ENCODE data around the gene LHCGR.

Gene LHCGR

DNA sequence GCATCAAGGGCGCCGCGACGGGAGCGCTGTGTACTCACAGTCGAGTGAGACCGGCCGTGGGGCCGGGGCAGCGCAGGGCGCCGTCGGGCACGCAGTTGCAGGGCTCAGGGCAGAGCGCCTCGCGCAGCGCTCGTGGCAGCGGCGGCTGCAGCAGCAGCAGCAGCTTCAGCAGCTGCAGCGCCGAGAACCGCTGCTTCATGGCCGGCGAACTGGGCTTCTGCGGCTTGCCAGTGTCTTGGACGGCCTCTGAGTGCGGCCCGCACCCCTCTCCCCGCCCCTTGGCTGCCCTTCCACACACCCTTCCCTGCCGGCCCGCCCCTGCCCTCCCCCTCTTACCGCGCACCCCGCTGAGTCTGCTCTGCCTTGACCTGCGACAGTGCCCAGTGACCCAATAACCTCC is at the start of gene LHCGR:
TSS of gene LHCGR (minus strand) at position 252 of the 400 bp plus-strand sequence. CDS start at position 199, 53 bp downstream.
- DNase-seq = no peak

- DNase-seq = no peak
Measured at GRCh38 chr2:48799601-48800000, 44.1 kb upstream of the LHCGR start.

GRCh38 chr2:48795065-48795464 is 39.5 kb upstream of the LHCGR start:
- no peak for DNase-seq

DNA sequence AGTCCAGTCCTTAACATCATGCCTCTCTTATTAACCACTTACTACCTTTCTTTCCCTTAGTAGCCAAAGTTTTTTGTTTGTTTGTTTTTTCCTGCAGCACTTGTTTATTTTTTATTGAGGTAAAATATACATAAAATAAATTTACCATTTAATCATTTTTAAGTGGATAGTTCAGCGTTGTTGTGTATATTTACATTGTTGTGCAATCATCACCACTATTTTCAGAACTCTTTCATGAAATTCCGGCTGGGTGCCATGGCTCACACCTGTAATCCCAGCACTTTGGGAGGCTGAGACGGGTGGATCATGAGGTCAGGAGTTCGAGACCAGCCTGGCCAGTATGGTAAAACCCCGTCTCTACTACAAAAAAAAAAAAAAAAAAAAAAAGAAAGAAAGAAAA is 38.1 kb upstream of the LHCGR start:
- DNase-seq = no peak

GRCh38 chr2:48792030-48792429 is 36.5 kb upstream of the LHCGR start:
- no peak for DNase-seq

DNA sequence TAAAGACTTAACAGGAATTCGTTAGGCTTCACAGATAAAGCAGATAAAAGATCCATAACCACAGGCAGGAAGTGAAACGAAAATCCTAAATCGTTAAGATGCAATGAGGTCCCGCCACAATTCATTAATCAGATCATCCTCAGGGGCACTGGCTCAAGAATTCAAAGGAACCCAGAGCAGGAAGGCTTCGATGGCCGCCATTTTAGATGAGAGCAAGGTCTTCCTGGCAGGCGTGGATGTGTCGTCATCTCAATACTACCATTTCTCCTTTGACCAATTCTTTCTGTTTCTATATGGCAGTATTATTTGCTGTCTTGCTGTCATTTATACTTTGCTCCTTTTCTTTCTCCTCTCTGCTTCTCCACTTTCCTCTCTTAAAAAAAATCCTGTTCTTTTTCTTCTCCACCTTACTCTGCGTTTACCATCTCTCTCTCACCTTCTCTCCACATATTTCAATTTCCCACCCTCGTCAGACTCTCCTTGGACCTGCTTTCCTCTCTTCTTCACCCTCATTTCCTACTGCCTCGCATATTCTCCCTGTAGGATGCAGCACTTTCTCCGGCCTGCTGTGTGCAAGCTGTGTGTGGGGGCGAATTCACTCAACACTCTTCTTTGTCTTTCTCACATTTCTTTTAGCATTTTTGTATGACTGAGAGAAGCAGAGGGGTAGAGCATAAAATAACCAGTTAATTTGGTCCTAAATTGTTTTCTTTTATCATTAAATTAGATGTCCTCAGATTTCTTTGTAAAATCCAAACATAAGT is 35.1 kb upstream of the LHCGR start:
- no peak for DNase-seq

GRCh38 chr2:48787580-48787979 is 32.1 kb upstream of the LHCGR start:
- DNase-seq = no peak

GRCh38 chr2:48781366-48781765 is 25.8 kb upstream of the LHCGR start:
- DNase-seq = no peak

GRCh38 chr2:48779019-48779716 is 23.6 kb upstream of the LHCGR start:
- DNase-seq = no peak

DNA sequence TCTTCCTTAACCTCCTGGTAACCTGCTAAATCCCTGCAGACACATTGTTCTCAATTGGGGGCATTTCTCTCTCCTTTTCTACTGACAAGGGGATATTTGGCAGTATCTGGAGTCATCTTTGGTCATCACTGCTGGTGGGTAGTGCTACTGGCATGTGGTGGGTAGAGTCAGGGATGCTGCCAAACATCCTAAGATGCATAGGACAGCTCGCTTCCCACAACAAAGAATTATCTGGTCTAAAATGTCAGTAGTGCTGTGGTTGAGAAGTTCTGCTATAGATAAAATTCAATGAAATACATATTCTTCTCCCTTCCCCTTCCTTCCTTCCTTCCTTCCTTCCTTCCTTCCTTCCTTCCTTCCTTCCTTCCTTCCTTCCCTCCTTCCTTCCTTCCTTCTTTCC is 18.7 kb upstream of the LHCGR start:
- DNase-seq = no peak

DNA sequence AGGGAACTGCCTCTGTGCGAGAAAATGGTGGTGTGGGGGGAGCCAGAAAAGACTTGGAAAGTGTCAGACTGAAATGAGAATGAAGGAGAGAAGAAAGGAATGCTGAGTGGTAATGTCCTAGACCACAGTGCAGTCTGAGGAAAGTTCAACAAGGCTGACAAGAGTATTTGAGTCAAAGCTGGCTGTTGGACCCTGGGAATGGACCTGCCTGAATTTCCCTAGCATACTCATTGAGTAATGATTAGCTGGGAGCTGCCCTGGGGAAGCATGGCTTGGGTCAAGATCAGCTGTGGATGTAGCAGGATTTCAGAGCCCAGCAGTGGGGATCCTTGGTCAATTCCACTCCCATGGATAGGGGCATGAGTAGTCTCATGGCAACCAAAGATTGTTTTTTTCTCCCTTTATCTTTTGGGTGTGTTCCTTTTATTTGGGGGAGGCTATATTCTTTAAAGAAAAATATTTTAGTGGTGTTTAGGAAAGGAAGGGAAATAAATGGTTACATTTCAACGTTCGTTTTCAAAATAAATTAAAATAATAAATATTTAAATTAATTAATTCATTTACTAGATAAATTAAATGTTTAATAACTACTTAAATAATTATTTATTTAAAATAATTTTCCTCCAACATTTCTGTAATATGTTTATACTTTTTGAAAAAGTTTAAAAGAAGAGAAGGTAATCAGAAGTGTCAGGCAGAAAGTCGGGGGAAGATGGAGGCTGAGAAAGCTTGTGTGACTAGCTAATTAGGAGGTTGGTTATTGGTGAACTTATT is 15.9 kb upstream of the LHCGR start:
- DNase-seq = no peak

DNA sequence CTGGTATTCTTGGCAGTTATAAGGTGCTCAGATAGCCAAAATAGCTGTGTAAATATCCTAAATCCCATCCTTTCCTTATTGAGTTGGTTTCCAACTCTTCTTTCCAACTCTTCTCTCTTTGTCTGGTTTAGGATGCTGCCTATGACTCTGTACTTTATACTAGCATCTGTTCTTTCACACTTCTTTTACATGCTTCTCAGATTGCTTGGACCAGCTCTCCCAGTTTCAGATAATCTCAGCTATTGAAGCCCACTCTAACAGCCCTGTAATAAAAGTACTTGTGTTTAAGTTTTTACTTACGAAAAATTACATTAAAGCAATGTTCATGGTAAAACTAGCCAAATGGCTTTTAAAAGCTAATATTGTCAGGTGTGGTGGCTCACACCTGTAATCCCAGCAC is 14.7 kb upstream of the LHCGR start:
- DNase-seq = no peak

DNA sequence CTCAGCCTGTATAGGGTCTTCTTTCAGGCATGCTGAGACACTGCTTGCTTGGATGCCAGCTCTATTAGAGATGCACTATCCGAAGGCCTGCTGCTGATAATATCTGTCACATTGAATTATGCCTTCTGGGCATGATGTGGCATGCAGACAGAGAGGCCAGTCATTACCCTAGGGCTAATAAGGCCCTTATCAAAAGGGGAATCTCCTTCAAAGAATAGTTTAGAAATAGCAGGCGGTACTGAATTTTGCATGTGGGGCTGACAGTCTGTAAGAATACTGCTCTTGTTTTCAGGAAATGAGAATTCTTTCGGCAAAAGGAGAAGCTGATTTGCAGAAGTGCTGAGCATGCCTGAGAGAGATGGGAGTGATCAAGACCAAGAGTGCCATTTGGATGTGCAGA is 13.1 kb upstream of the LHCGR start:
- DNase-seq = no peak

- DNase-seq = no peak
Measured at GRCh38 chr2:48767330-48767729, 11.8 kb upstream of the LHCGR start.

GRCh38 chr2:48760826-48761225 is 5.3 kb upstream of the LHCGR start:
- DNase-seq = no peak

DNA sequence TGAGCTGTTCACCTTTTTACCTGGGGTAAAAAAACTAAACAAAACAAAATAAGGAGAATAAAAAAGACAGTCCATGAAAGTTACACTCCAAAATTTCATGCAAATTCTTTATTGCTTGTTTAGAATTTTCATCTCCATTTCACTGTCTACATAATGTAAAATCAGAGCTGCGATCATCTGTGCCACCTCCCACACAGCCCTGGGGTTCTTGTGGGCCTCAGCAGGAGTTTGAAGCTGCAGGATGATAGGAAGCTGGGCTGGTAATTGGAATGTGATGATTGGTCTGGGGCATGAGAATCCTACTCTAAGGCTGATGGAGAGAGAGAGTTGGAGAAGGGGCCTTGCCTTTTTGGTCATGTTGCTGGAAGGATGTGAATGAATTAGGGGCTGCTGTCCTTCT is 4.2 kb upstream of the LHCGR start:
- DNase-seq = no peak

DNA sequence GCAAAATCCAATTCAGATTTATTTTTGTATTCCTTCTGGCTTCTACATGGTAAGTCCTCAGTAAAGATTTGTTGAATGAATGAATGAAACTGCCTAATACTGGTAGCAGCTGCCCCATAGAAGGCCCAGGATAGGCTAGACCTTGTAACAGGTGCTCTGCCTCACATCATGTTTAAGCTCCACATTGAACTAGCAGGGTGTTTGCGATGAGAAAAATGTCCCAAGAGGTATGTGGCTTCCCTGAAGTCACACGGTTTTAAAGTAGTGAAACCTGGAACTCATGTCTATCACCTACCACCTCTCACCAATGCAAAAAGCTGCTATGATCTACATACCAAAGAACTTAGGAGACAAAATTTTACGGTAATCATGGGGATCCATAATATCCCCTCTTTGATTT is 765 bp upstream of the LHCGR start:
- DNase-seq = no peak

DNA sequence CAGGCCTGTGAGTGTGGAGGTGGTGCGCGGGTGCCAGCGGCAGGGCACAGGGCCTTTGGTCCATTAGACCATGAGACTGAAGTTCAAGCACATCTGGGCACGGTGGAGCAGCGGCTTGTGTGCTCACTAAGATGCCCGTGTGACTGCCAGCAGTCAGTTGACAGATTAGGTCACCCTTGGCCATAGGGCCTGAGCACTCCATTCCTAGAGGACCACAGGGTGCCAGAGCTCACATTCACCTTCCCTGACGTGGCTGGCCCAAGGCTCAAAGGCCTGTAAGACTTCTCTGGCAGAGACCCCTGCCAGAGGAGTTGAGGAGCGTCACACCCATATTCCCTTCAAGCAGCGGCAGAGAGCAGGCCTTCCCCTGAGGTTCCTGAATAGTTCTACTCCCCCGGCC is 650 bp downstream of the LHCGR start:
- DNase-seq = no peak

GRCh38 chr2:48753228-48753627 is 2.3 kb downstream of the LHCGR start:
- no peak for DNase-seq

DNA sequence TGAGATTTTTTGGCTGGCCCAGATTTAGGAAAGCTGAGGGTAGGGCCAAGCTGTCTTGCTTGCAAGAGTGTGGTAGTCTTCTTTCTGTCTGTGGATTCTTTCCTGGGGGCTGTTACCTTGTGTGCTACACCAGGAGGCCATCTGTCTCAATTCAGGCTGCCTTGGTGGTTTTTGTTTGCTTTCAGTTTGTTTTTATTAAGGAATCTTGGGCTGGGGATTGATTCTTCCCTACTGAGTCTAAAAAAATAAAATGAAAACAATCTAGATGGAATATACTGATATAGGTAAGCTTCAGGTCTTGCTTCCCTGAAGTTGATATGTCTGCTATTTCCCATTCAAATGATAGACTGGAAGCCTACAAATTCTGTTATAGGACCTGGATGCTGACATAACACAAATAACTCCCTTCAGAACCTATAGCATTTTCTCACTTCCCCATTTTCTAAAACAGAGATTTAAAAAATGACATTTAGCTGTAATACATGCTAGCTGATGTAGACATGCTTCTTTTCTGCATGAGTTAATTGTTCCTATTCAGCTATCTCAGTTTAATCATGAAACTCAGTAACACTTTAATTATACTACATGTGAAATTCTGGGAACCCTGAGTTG is 5.3 kb downstream of the LHCGR start:
- DNase-seq = no peak

DNA sequence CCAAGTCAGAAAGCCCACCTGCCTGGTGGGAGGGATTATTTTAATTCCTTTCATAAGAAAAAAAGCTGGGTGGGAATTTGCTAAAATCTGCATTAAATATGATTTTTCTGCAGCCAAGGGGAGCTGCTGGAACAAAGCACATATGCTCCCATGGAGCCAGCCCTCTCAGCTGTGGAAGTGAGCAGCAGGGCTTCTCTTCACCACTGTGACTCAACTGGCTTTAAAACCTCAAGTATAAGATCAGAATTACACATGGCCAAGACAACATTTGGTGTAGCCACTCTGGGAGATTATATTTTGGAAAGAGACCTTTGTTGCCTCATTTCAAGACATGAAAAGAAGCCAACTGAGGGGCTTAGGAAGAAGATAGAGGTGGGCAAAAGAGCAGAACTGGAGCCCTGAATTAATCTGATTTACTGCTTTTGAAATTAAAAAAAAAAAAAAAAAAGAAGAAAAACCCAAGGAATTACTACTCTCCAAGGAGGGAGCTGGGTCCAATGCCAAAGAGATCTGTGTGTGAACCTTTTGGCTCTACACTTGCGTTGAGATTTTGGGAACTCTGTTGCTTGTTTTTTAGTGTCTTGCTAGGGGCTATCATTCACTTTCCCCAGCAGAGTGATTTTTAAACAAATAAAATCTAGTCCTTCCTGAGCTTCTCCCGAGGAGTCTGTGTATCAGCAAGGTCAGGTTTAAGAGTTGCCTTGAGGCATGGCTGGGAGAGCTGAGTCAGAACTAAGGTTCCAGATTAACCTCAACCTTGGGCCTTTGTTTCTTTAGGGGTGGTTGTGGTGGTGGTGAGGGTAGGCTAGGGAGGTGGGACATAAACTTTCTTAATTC is 6.0 kb downstream of the LHCGR start:
- DNase-seq = no peak

GRCh38 chr2:48747319-48747718 is 8.2 kb downstream of the LHCGR start:
- no peak for DNase-seq

All from stimulated activated CD8-positive, alpha-beta memory T cell treated with anti-CD3 and anti-CD28 coated beads, Interleukin-4, amount 100 ng/mL, for 48 hours (primary cell).